Prostate gland (tissue), 2 donors: Measurements from ENCODE around the gene SET. TPM values are rescaled to one million over a fixed set of nuclear protein-coding genes. Genes with fewer than 3 reads are reported as not detected.

Experiments
- DNase-seq: peaks from one replicate; pipeline ENCODE4 v3.0.0-alpha.2; 2019; ENCODE audit warnings: low spot score
- H3K27ac ChIP-seq, 2 donors: fragments of 200-600 bp; sonication (generic); 2 replicates each; pipeline ENCODE4 v1.5.1; 2017 to 2019
- H3K27me3 ChIP-seq: fragments of 200-600 bp; sonication (generic); replicated peaks from 2 replicates; pipeline ENCODE4 v1.5.1; 2019; ENCODE audit not compliant: insufficient read depth
- H3K36me3 ChIP-seq, 2 donors: fragments of 200-600 bp; sonication (generic); 1 replicate in 1 of 2; 2 replicates in 1 of 2; pipeline versions ENCODE4 v1.5.1 to v1.8.1; 2017 to 2019
- H3K4me1 ChIP-seq: fragments of 200-600 bp; sonication (generic); replicated peaks from 2 replicates; pipeline ENCODE4 v1.5.1; 2019
- H3K4me3 ChIP-seq, 2 donors: fragments of 200-600 bp; sonication (generic); 2 replicates each; pipeline ENCODE4 v1.5.1; 2017 to 2019
- H3K9me3 ChIP-seq: fragments of 200-600 bp; sonication (generic); 2 replicates; pipeline ENCODE4 v1.5.1; 2017
- POLR2A ChIP-seq: fragments of 450-650 bp; IDR thresholded peaks from one replicate; pipeline ENCODE4 v1.6.1; 2016; ENCODE audit warnings: antibody characterized with exemption, mild to moderate bottlenecking
- POLR2AphosphoS5 ChIP-seq: sonication (generic); formaldehyde crosslinking; IDR thresholded peaks from one replicate; pipeline ENCODE4 v1.6.1; 2017; ENCODE audit warnings: antibody characterized with exemption
- WGBS: methylation state at CpG from one replicate; pipeline ENCODE4 v1.1.5; 2018; 5-methylcytosine and 5-hydroxymethylcytosine counted together
- intact Hi-C: fragments of 100-400 bp; cut with DNase I; formaldehyde crosslinking; loops from one replicate; pipeline ENCODE4 v1.14.2; 2022
- small RNA-seq, 2 donors: library from RNA; depleted of rRNA; stranded (forward); fragments of <200 nt; gene quantifications; one replicate each; pipeline ENCODE3, GENCODE V24; 2016
- total RNA-seq, 2 donors: library from RNA; depleted of rRNA; stranded (reverse); fragments of >200 nt; gene quantifications; one replicate each; pipeline ENCODE4 v1.1.0, GENCODE V29; 2016
- TF ChIP-seq, protein P1 (sequence below), 4 experiments: fragments of 200-600 bp in 2 of 4; fragments of 450-650 bp in 2 of 4; sonication (generic) in 2 of 4; IDR thresholded peaks; 1 replicate in 3 of 4; 2 replicates in 1 of 4; pipeline ENCODE4 v1.5.1; 2016 to 2019; ENCODE audit warnings: antibody characterized with exemption in 4 of 4, mild to moderate bottlenecking in 2 of 4, moderate library complexity in 2 of 4

SET gene
- total RNA-seq, 2 donors from 2014 or later, result 138 to 150 TPM

DNA sequence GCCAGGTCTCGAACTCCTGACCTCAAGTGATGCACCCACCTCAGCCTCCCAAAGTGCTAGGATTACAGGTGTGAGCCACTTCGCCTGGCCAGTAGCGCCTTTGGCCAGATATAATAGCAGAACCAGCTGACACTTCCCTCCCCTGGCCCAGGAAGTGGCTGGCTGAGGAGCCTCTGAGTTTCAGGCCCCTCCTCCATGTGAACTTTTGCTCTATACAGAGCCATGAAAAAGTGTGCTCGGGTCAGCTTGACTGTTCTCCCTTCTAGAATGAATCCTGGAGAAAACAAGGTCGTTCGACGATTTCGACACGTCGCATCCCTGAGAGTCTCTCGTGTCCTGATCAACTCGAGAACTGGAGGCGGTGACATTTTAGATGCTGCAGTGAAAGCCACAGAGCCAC lies 43.6 kb downstream of the SET start:
- intact Hi-C loops, result no loop called here
- Histone ChIP-seq H3K36me3 (peaks cover 0 to 2% of the 10 kb centered on the region in 2 donors), H3K27ac (no peak overlapping the region), H3K4me3 (no peak overlapping the region), H3K27me3 (no peaks in the 10 kb centered on the region), H3K9me3 (no peaks in the 10 kb centered on the region), H3K4me1 (no peaks in the 10 kb centered on the region)
- TF ChIP-seq POLR2A, result no peak
- TF ChIP-seq POLR2AphosphoS5, result no peak
- TF ChIP-seq, protein P1, sequence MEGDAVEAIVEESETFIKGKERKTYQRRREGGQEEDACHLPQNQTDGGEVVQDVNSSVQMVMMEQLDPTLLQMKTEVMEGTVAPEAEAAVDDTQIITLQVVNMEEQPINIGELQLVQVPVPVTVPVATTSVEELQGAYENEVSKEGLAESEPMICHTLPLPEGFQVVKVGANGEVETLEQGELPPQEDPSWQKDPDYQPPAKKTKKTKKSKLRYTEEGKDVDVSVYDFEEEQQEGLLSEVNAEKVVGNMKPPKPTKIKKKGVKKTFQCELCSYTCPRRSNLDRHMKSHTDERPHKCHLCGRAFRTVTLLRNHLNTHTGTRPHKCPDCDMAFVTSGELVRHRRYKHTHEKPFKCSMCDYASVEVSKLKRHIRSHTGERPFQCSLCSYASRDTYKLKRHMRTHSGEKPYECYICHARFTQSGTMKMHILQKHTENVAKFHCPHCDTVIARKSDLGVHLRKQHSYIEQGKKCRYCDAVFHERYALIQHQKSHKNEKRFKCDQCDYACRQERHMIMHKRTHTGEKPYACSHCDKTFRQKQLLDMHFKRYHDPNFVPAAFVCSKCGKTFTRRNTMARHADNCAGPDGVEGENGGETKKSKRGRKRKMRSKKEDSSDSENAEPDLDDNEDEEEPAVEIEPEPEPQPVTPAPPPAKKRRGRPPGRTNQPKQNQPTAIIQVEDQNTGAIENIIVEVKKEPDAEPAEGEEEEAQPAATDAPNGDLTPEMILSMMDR (IDR thresholded peaks at IDR 0.05), result no peak
- no peak for DNase-seq
- WGBS, result 86% methylated on average over 13 of the region's 13 CpGs

DNA sequence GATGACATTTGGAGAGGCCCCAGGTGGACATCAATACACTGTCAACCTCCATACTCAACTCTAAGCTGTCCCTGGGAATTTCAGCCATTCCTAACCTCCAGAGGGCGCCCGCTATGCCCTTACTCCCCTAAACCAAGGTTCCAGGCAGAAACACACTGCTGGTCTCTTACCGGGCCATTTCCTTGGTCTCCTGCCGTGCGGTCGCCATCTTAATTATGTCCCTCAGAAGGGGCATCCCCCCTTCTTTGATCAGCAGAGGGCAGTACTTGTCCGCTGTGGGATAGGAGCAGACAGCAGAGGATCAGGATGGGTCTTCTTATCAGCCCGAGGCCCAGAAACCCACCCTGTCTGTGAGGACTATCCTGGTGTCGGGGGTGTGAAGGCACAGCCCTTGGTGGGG lies 44.2 kb downstream of the SET start:
- H3K27me3 ChIP-seq, result no peaks in the 10 kb centered on the region
- WGBS, result 21% methylated on average over 9 of the region's 9 CpGs
- H3K4me1 ChIP-seq, result no peaks in the 10 kb centered on the region
- peaks cover 0 to 2% of the 10 kb centered on the region in 2 donors for H3K36me3 ChIP-seq
- TF ChIP-seq POLR2A (no peak), POLR2AphosphoS5 (peak; percentile 71)
- TF ChIP-seq, protein P1 (IDR thresholded peaks at IDR 0.05), result peak in 3 of 4 experiments; percentile 47 to 64 (median 54)
- peak; percentile 58 for DNase-seq
- H3K27ac ChIP-seq, result peak overlapping the region in 1 of 2 donors; percentile 47
- no peaks in the 10 kb centered on the region for H3K9me3 ChIP-seq
- intact Hi-C loops, result no loop called here
- no peak overlapping the region for H3K4me3 ChIP-seq

DNA sequence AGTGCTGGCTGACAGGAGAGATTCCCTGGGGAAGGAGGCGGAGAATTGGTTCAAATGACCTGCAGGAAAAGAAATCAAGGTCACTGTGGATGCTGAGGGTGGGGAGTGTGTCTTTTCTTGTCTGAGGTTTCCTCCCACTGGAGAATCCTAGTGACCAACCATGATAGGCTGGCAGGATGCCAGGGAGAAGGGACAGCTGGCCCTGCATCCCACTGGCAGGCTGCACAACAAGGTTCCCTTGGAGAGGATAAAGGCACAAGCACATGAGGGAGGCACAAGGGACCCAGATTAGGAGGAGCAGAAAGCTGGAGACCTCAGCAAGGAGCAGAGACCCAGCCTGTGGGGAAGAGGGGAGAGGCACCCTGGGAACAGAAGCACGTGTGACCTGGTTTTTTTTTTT lies 46.4 kb downstream of the SET start:
- H3K27ac ChIP-seq, result no peak overlapping the region
- TF ChIP-seq, protein P1 (IDR thresholded peaks at IDR 0.05), result no peak
- no peak for TF ChIP-seq POLR2A
- TF ChIP-seq POLR2AphosphoS5, result no peak
- no peaks in the 10 kb centered on the region for H3K27me3 ChIP-seq
- no peaks in the 10 kb centered on the region for H3K9me3 ChIP-seq
- H3K4me1 ChIP-seq, result no peaks in the 10 kb centered on the region
- peaks cover 2 to 4% of the 10 kb centered on the region in 2 donors for H3K36me3 ChIP-seq
- intact Hi-C loops, result no loop called here
- H3K4me3 ChIP-seq, result no peak overlapping the region
- no peak for DNase-seq
- 64% methylated on average over 2 of the region's 2 CpGs for WGBS

DNA sequence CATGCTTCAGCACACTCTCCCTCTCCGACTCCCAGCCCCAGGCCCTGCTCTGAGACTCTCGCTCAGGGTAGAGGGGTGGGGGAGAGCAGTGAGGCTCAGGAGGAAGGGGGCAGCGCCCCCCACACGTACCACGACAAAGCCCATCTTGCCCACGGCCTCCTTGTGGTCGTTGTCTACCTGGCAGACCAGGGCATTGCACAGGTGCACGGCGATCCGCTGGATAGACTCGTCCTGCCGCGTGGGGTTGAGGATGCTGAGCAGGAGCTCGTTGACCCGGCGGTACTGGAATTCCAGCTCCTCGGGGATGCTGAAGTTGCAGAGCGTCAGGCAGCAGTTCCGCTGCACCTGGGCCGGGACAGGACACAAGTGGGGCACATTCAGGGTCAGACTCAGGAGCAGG lies 53.4 kb downstream of the SET start:
- intact Hi-C loops, result no loop called here
- WGBS, result 77% methylated on average over 20 of the region's 20 CpGs
- Histone ChIP-seq H3K9me3 (no peaks in the 10 kb centered on the region), H3K4me3 (no peak overlapping the region), H3K36me3 (peaks cover 0 to 4% of the 10 kb centered on the region in 2 donors), H3K27ac (no peak overlapping the region), H3K27me3 (no peaks in the 10 kb centered on the region), H3K4me1 (no peaks in the 10 kb centered on the region)
- TF ChIP-seq POLR2A (no peak), POLR2AphosphoS5 (no peak)
- TF ChIP-seq, protein P1 (IDR thresholded peaks at IDR 0.05), result no peak
- DNase-seq, result no peak

DNA sequence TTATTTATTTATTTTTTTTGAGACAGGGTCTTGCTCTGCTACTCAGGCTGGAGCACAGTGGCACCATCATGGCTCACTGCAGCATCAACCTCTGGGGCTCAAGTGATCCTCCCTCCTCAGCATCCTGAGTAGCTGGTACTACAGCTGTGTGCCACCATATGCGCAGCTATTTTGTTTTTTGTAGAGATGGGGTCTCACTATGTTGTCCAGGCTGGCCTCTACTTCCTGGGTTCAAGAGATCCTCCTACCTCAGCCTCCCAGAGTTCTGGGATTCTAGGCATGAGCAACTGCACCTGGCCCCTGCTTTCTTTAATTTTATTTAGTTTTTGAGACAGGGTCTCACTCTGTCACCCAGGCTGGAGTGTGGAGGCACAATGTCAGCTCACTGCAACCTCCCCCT lies 54.4 kb downstream of the SET start:
- peaks cover 0 to 4% of the 10 kb centered on the region in 2 donors for H3K36me3 ChIP-seq
- no peak overlapping the region for H3K4me3 ChIP-seq
- H3K27me3 ChIP-seq, result no peaks in the 10 kb centered on the region
- H3K4me1 ChIP-seq, result no peaks in the 10 kb centered on the region
- H3K27ac ChIP-seq, result no peak overlapping the region
- TF ChIP-seq POLR2AphosphoS5 (no peak), POLR2A (no peak)
- TF ChIP-seq, protein P1 (IDR thresholded peaks at IDR 0.05), result no peak
- no peak for DNase-seq
- WGBS, result 79% methylated on average over 1 of the region's 1 CpG
- no peaks in the 10 kb centered on the region for H3K9me3 ChIP-seq
- intact Hi-C loops, result no loop called here

Small RNAs within 50 kb of the gene (small RNA-seq; reads per million reads assigned to genes)
- gene RF00017 (0 reads per million in 2 donors), gene RN7SL560P (0 reads per million in 2 donors)

Other genes starting within 250 kb of the SET start
- 10 to 100 TPM; 27.0 to 65.8 TPM for gene ODF2, start 233.2 kb upstream of the SET start, total RNA-seq
- gene GLE1, start 184.5 kb upstream of the SET start, total RNA-seq, result 10 to 100 TPM; 31.5 to 34.2 TPM
- 100 to 1,000 TPM; 130 to 472 TPM for gene SPTAN1, start 136.6 kb upstream of the SET start, total RNA-seq
- gene DYNC2I2, start 32.4 kb upstream of the SET start, total RNA-seq, result 10 to 100 TPM; 66.1 to 80.1 TPM
- 1 to 10 TPM; 4.4 to 6.1 TPM for gene PKN3, start 13.3 kb downstream of the SET start, total RNA-seq
- 100 to 1,000 TPM in 1 of 2 donors, 10 to 100 TPM in 1; 66.2 to 123 TPM for gene ZDHHC12, start 34.9 kb downstream of the SET start, total RNA-seq
- 100 to 1,000 TPM in 1 of 2 donors, 10 to 100 TPM in 1; 86.6 to 122 TPM for gene ZER1, start 82.7 kb downstream of the SET start, total RNA-seq
- gene TBC1D13, start 98.0 kb downstream of the SET start, total RNA-seq, result 10 to 100 TPM; 23.5 to 29.4 TPM
- 10 to 100 TPM; 29.9 to 87.2 TPM for gene ENDOG, start 129.3 kb downstream of the SET start, total RNA-seq
- gene SPOUT1, start 140.6 kb downstream of the SET start, total RNA-seq, result 10 to 100 TPM; 45.8 to 47.5 TPM
- gene KYAT1, start 192.7 kb downstream of the SET start, total RNA-seq, result 10 to 100 TPM; 13.1 to 24.1 TPM
- 10 to 100 TPM; 78.2 to 78.8 TPM for gene LRRC8A, start 192.9 kb downstream of the SET start, total RNA-seq
- 10 to 100 TPM; 36.4 to 50.9 TPM for gene PHYHD1, start 231.8 kb downstream of the SET start, total RNA-seq